BE2C (cell line): ENCODE data around the gene MANSC1.

Experiments
- DNase-seq: peaks from one replicate; pipeline ENCODE4 v3.0.0-alpha.2; 2020
- H3K27me3 ChIP-seq: fragments of 250-450 bp; sonication (Bioruptor Pico); 2 replicates; pipeline ENCODE4 v1.5.1; 2020; ENCODE audit warnings: mild to moderate bottlenecking
- H3K36me3 ChIP-seq: fragments of 250-450 bp; sonication (Bioruptor Pico); 2 replicates; pipeline ENCODE4 v1.5.1; 2020; ENCODE audit warnings: mild to moderate bottlenecking
- H3K4me1 ChIP-seq: fragments of 250-450 bp; sonication (Bioruptor Pico); 2 replicates; pipeline ENCODE4 v1.5.1; 2020
- H3K4me3 ChIP-seq: 2 replicates; pipeline ENCODE4 v1.5.1; 2011; ENCODE audit warnings: low read depth, low read length
- H3K9me3 ChIP-seq: fragments of 250-450 bp; sonication (Bioruptor Pico); 2 replicates; pipeline ENCODE4 v1.5.1; 2020
- CTCF ChIP-seq: IDR thresholded peaks from 2 replicates; pipeline ENCODE4 v1.5.1; 2012; ENCODE audit warnings: mild to moderate bottlenecking, low read depth, low read length

Gene MANSC1

GRCh38 chr12:12333407-12334366 lies 16.4 kb downstream of the MANSC1 start:
- DNase-seq: no peak
- no peak for TF ChIP-seq CTCF
- H3K9me3 ChIP-seq: no peaks in the 10 kb centered on the region
- no peak overlapping the region for H3K4me3 ChIP-seq
- no peaks in the 10 kb centered on the region for H3K36me3 ChIP-seq
- H3K4me1 ChIP-seq: no peaks in the 10 kb centered on the region; the same call in 1 of the 2 replicates
- H3K27me3 ChIP-seq: no peaks in the 10 kb centered on the region

- DNase-seq: no peak
- no peaks in the 10 kb centered on the region for H3K36me3 ChIP-seq
- H3K27me3 ChIP-seq: no peaks in the 10 kb centered on the region
- H3K9me3 ChIP-seq: no peaks in the 10 kb centered on the region
- H3K4me3 ChIP-seq: no peak overlapping the region
- TF ChIP-seq CTCF: no peak
- no peaks in the 10 kb centered on the region for H3K4me1 ChIP-seq
These were observed 18.1 kb downstream of the MANSC1 start for GRCh38 chr12:12331896-12332295.

GRCh38 chr12:12331244-12331771 lies 18.7 kb downstream of the MANSC1 start:
- H3K4me1 ChIP-seq: no peaks in the 10 kb centered on the region
- H3K27me3 ChIP-seq: no peaks in the 10 kb centered on the region
- no peaks in the 10 kb centered on the region for H3K36me3 ChIP-seq
- no peaks in the 10 kb centered on the region for H3K9me3 ChIP-seq
- DNase-seq: peak; percentile 21
- no peak overlapping the region for H3K4me3 ChIP-seq
- no peak for TF ChIP-seq CTCF

- H3K4me3 ChIP-seq: no peak overlapping the region
- peak; percentile 75 for TF ChIP-seq CTCF
- H3K9me3 ChIP-seq: no peaks in the 10 kb centered on the region
- H3K36me3 ChIP-seq: no peaks in the 10 kb centered on the region
- peak; percentile 19 for DNase-seq
- no peaks in the 10 kb centered on the region for H3K27me3 ChIP-seq
- H3K4me1 ChIP-seq: no peaks in the 10 kb centered on the region
These were observed 22.2 kb downstream of the MANSC1 start for GRCh38 chr12:12327802-12328201.

GRCh38 chr12:12326262-12326661 lies 23.8 kb downstream of the MANSC1 start:
- Histone ChIP-seq H3K9me3 (no peaks in the 10 kb centered on the region), H3K4me3 (no peak overlapping the region), H3K4me1 (no peaks in the 10 kb centered on the region), H3K27me3 (no peaks in the 10 kb centered on the region), H3K36me3 (no peaks in the 10 kb centered on the region)
- no peak for DNase-seq
- no peak for TF ChIP-seq CTCF

GRCh38 chr12:12323591-12323990 lies 26.5 kb downstream of the MANSC1 start:
- Histone ChIP-seq H3K4me1 (no peaks in the 10 kb centered on the region), H3K4me3 (no peak overlapping the region), H3K27me3 (no peaks in the 10 kb centered on the region), H3K36me3 (no peaks in the 10 kb centered on the region), H3K9me3 (no peaks in the 10 kb centered on the region)
- DNase-seq: no peak
- TF ChIP-seq CTCF: no peak
